SK-N-SH (cell line): ENCODE data around the gene TMPRSS9. TPM values are rescaled to one million over a fixed set of nuclear protein-coding genes. Genes with fewer than 3 reads are reported as not detected.

Source experiments
- CTCF ChIA-PET: fragments of 300-600, 350-600 bp; formaldehyde crosslinking; extraction: SDS; loops from one replicate; lab custom pipeline; 2021; lab: Yijun Ruan, JAX
- POLR2A ChIA-PET: fragments of 350-600 bp; sonication (Branson Sonifier 250); formaldehyde crosslinking; extraction: SDS; loops from one replicate; lab custom pipeline; 2020; ENCODE audit warnings: antibody characterized with exemption, inconsistent platforms; lab: Yijun Ruan, JAX
- DNase-seq: peaks from one replicate; pipeline ENCODE4 v3.0.0; 2012
- H2AFZ ChIP-seq: fragments of 200-600 bp; sonication (generic); 2 replicates; pipeline ENCODE4 v1.8.1; 2016; ENCODE audit warnings: antibody characterized with exemption, mild to moderate bottlenecking, low read depth
- H3F3A ChIP-seq: fragments of 200-600 bp; sonication (generic); replicated peaks from 2 replicates; pipeline ENCODE3; 2016; ENCODE audit warnings: antibody characterized with exemption, mild to moderate bottlenecking; ENCODE audit not compliant: insufficient read depth
- H3K27ac ChIP-seq, 2 experiments: fragments of 200-500 bp in 1 of 2; fragments of 200-600 bp in 1 of 2; sonication (Bioruptor generic) in 1 of 2; sonication (generic), shearing (Covaris generic) in 1 of 2; 2 replicates each; pipeline versions ENCODE4 v1.5.1 to v1.6.1; 2014 to 2016; ENCODE audit warnings: low read depth in 2 of 2, inconsistent platforms in 1 of 2, low read length in 1 of 2, mild to moderate bottlenecking in 1 of 2, mixed read lengths in 1 of 2
- H3K27me3 ChIP-seq: fragments of 200-600 bp; sonication (generic), shearing (Covaris generic); 2 replicates; pipeline ENCODE4 v1.6.1; 2016; ENCODE audit warnings: mixed run types; ENCODE audit not compliant: insufficient read depth
- H3K36me3 ChIP-seq, 2 experiments: fragments of 200-500 bp in 1 of 2; fragments of 200-600 bp in 1 of 2; sonication (Bioruptor generic) in 1 of 2; sonication (generic) in 1 of 2; replicated peaks in 1 of 2; 2 replicates each; pipeline versions ENCODE3 to v1.5.1; 2014 to 2016; ENCODE audit warnings: low read length in 1 of 2, mild to moderate bottlenecking in 1 of 2; ENCODE audit not compliant: insufficient read depth in 2 of 2, control insufficient read depth in 1 of 2
- H3K4me1 ChIP-seq, 2 experiments: fragments of 200-500 bp in 1 of 2; fragments of 200-600 bp in 1 of 2; sonication (Bioruptor generic) in 1 of 2; sonication (generic), shearing (Covaris generic) in 1 of 2; 2 replicates each; pipeline versions ENCODE4 v1.5.1 to v1.6.1; 2014 to 2016; ENCODE audit warnings: low read depth in 1 of 2, low read length in 1 of 2, mixed run types in 1 of 2; ENCODE audit not compliant: insufficient read depth in 2 of 2, control insufficient read depth in 1 of 2
- H3K4me2 ChIP-seq: fragments of 200-600 bp; sonication (generic), shearing (Covaris generic); 2 replicates; pipeline ENCODE4 v1.6.1; 2017; ENCODE audit warnings: mixed run types
- H3K4me3 ChIP-seq, 2 experiments: fragments of 200-500 bp in 1 of 2; fragments of 200-600 bp in 1 of 2; sonication (Bioruptor generic) in 1 of 2; sonication (generic), shearing (Covaris generic) in 1 of 2; 2 replicates each; pipeline versions ENCODE4 v1.5.1 to v1.8.1; 2014 to 2016; ENCODE audit warnings: low read depth in 2 of 2, inconsistent platforms in 1 of 2, low read length in 1 of 2, mild to moderate bottlenecking in 1 of 2, mixed read lengths in 1 of 2, moderate library complexity in 1 of 2
- H3K79me2 ChIP-seq: fragments of 200-600 bp; sonication (generic); 2 replicates; pipeline ENCODE4 v1.8.1; 2017; ENCODE audit warnings: mild to moderate bottlenecking; ENCODE audit not compliant: insufficient read depth
- H3K9ac ChIP-seq: fragments of 200-600 bp; sonication (generic); 2 replicates; pipeline ENCODE4 v1.6.1; 2017; ENCODE audit warnings: mixed run types
- H3K9me2 ChIP-seq: fragments of 200-600 bp; sonication (generic); 2 replicates; pipeline ENCODE4 v1.6.1; 2017; ENCODE audit warnings: mixed run types
- H3K9me3 ChIP-seq: fragments of 200-600 bp; sonication (generic); 2 replicates; pipeline ENCODE4 v1.6.1; 2017; ENCODE audit warnings: mixed run types, mild to moderate bottlenecking, moderate library complexity
- H4K20me1 ChIP-seq: fragments of 200-600 bp; sonication (generic); 2 replicates; pipeline ENCODE4 v1.6.1; 2017; ENCODE audit warnings: mild to moderate bottlenecking, mixed run types; ENCODE audit not compliant: insufficient read depth
- ELF1 ChIP-seq: IDR thresholded peaks from 2 replicates; pipeline ENCODE4 v1.4.0; 2012
- FOXM1 ChIP-seq: IDR thresholded peaks from 2 replicates; pipeline ENCODE4 v1.4.0; 2012; ENCODE audit warnings: low read depth, mild to moderate bottlenecking
- JUND ChIP-seq: IDR thresholded peaks from 2 replicates; pipeline ENCODE4 v1.4.0; 2012
- MEF2A ChIP-seq: IDR thresholded peaks from 2 replicates; pipeline ENCODE4 v1.4.0; 2012; ENCODE audit warnings: low read depth, borderline replicate concordance
- MXI1 ChIP-seq: IDR thresholded peaks from 2 replicates; pipeline ENCODE4 v1.6.1; 2012; ENCODE audit warnings: mild to moderate bottlenecking, low read depth, low read length, improper control_type of control experiment
- RFX5 ChIP-seq: IDR thresholded peaks from 2 replicates; pipeline ENCODE4 v1.6.1; 2012; ENCODE audit warnings: mild to moderate bottlenecking, improper control_type of control experiment, low read length
- RXRA ChIP-seq: IDR thresholded peaks from 2 replicates; pipeline ENCODE4 v1.4.0; 2012; ENCODE audit warnings: low read depth, mild to moderate bottlenecking, borderline replicate concordance
- SIN3A ChIP-seq: IDR thresholded peaks from 2 replicates; pipeline ENCODE4 v1.6.1; 2012; ENCODE audit warnings: low read depth, mild to moderate bottlenecking, low read length, moderate library complexity, borderline replicate concordance
- SMC3 ChIP-seq: IDR thresholded peaks from 2 replicates; pipeline ENCODE4 v1.6.1; 2012; ENCODE audit warnings: low read depth, low read length, improper control_type of control experiment
- TCF12 ChIP-seq: IDR thresholded peaks from 2 replicates; pipeline ENCODE4 v1.4.0; 2012
- TEAD4 ChIP-seq: IDR thresholded peaks from 2 replicates; pipeline ENCODE4 v1.4.0; 2012; ENCODE audit warnings: mild to moderate bottlenecking, borderline replicate concordance; ENCODE audit not compliant: insufficient read depth
- YY1 ChIP-seq: IDR thresholded peaks from 2 replicates; pipeline ENCODE4 v1.4.0; 2012; ENCODE audit warnings: low read depth, mild to moderate bottlenecking
- WGBS: methylation state at CpG from one replicate; pipeline ENCODE4 v1.1.6; 2017; ENCODE audit warnings: low lambda C conversion rate; 5-methylcytosine and 5-hydroxymethylcytosine counted together
- polyA plus RNA-seq, 3 experiments: library from polyadenylated mRNA; depleted of rRNA; stranded (reverse); fragments of >200 nt; gene quantifications; 2 replicates each; pipeline ENCODE4 v1.2.3, GENCODE V29; 2012
- TF ChIP-seq, protein P1 (sequence below): IDR thresholded peaks from 2 replicates; pipeline ENCODE4; 2012
- TF ChIP-seq, protein P2 (sequence below): IDR thresholded peaks from 2 replicates; pipeline ENCODE4 v1.4.0; 2012; ENCODE audit warnings: low read depth, borderline replicate concordance

Gene TMPRSS9
- polyA plus RNA-seq, 1 of the 3 experiments (the other 2 are of a cell fraction): not detected

DNA sequence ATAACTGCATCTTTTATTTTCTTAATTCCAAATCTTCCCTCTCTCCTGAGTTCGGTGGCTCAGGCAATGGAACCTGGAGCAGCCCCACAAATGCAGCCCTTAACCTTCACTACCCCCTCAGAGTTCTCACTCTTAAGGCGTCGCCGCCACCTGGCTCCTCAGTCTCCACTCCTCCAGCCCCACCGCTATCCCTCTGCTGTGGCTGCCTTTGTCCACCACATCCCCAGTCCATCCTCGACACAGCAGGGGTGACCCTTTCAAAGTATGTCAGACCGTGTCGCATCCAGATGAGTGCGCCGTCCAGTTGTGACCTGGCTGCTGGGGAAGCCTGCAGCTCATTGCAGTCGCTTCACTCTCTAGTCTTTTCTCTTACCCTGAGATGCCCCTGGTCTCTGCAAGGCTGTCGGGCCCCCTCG, 30.6 kb upstream of the TMPRSS9 start (continued):
- TF ChIP-seq, protein P1, sequence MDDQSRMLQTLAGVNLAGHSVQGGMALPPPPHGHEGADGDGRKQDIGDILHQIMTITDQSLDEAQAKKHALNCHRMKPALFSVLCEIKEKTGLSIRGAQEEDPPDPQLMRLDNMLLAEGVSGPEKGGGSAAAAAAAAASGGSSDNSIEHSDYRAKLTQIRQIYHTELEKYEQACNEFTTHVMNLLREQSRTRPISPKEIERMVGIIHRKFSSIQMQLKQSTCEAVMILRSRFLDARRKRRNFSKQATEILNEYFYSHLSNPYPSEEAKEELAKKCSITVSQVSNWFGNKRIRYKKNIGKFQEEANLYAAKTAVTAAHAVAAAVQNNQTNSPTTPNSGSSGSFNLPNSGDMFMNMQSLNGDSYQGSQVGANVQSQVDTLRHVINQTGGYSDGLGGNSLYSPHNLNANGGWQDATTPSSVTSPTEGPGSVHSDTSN: no peak

DNA sequence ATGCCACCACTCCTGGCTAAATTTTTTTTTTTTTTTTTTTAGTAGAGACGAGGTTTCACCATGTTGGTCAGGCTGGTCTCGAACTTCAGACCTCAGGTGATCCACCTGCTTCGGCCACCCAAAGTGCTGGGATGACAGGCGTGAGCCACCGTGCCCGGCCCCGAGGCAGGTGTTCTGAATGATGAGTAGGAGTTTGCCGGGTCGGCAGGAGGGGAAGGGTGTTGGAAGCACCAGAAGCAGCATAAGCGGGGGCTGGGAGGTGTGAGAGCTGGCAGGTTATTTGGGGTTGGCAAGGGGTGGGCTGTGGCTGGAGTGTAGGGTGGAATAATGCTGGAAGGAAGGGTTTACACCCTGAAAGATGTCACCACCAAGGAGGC, 29.8 kb upstream of the TMPRSS9 start:
- WGBS: 88% methylated on average over 8 of the region's 10 CpGs
- ChIA-PET POLR2A (no interaction called here), CTCF (no interaction called here)
- Histone ChIP-seq H3F3A (peaks cover 9% of the 10 kb centered on the region), H2AFZ (no peak overlapping the region), H4K20me1 (peaks cover 19% of the 10 kb centered on the region; the same call in 1 of the 2 replicates), H3K4me1 (peaks cover 6 to 14% of the 10 kb centered on the region in 2 experiments; a peak in 2 of 4 replicates), H3K27ac (no peak overlapping the region), H3K4me3 (no peak overlapping the region), H3K27me3 (no peaks in the 10 kb centered on the region), H3K4me2 (no peak overlapping the region; the same call in 1 of the 2 replicates), H3K36me3 (peaks cover 3% of the 10 kb centered on the region in 2 experiments), H3K79me2 (peaks cover 88% of the 10 kb centered on the region), H3K9me2 (no peaks in the 10 kb centered on the region), H3K9me3 (no peaks in the 10 kb centered on the region), H3K9ac (no peak overlapping the region)
- no peak for TF ChIP-seq TCF12
- TF ChIP-seq RXRA: no peak
- TF ChIP-seq YY1: no peak
- TF ChIP-seq, protein P1: no peak
- TF ChIP-seq TEAD4: no peak
- no peak for TF ChIP-seq SMC3
- no peak for TF ChIP-seq JUND
- no peak for TF ChIP-seq SIN3A
- DNase-seq: no peak

DNA sequence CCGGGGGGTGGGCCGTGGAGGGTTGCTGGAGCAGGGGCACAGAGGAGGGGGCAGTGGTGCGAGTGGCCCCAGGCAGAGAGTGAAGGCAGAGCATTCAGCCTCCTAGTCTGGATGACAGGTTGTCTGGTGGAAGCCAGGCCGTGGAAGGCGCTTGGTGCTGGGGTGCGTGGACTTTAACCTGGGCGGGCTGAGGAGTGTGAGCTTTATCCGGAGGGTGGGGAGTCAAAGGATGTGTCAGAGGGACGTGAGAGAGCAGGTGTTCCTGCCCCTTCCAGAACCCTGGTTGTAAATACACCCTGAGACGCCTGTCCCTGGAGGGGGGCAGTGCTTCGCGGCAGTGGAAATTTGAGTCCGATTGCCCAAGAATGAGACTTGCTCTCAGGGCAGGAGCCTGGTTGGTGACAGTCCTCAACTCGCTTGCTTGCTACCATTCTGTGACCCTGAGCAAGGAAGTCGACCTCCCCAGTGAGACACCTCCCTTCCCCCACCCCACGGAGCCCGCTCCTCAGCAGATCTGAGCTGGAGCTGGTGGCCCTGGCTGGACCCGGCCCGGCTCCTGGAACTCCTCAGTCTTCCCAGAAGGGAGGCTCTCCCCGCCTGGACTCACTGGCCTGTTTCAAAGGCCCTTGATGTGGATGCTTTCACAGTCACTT, 29.3 kb upstream of the TMPRSS9 start:
- Histone ChIP-seq H3K27me3 (no peaks in the 10 kb centered on the region), H3K9me3 (no peaks in the 10 kb centered on the region), H4K20me1 (peaks cover 19% of the 10 kb centered on the region), H3K9me2 (no peaks in the 10 kb centered on the region), H3K9ac (no peak overlapping the region), H3K79me2 (peaks cover 86% of the 10 kb centered on the region), H3K4me1 (peaks cover 6 to 14% of the 10 kb centered on the region in 2 experiments; a peak in 2 of 4 replicates), H3K36me3 (peaks cover 1 to 2% of the 10 kb centered on the region in 2 experiments), H2AFZ (no peak overlapping the region), H3F3A (peaks cover 13% of the 10 kb centered on the region), H3K27ac (no peak overlapping the region), H3K4me3 (no peak overlapping the region), H3K4me2 (no peak overlapping the region; the same call in 1 of the 2 replicates)
- CTCF ChIA-PET: interaction anchor here (1.3 kb wide), 1 partner anchor 14 kb away, joined by 7 read pairs; no protein-coding TSS in a partner anchor
- DNase-seq: no peak
- TF ChIP-seq YY1: no peak
- no peak for TF ChIP-seq FOXM1
- TF ChIP-seq RFX5: no peak
- TF ChIP-seq, protein P1: no peak
- no peak for TF ChIP-seq MXI1
- TF ChIP-seq, protein P2, sequence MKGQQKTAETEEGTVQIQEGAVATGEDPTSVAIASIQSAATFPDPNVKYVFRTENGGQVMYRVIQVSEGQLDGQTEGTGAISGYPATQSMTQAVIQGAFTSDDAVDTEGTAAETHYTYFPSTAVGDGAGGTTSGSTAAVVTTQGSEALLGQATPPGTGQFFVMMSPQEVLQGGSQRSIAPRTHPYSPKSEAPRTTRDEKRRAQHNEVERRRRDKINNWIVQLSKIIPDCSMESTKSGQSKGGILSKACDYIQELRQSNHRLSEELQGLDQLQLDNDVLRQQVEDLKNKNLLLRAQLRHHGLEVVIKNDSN: no peak
- no peak for TF ChIP-seq ELF1
- no peak for TF ChIP-seq MEF2A
- POLR2A ChIA-PET: no interaction called here
- 97% methylated on average over 16 of the region's 20 CpGs for WGBS
